ENCODE data around the gene PLAU. TPM values are rescaled to one million over a fixed set of nuclear protein-coding genes. Genes with fewer than 3 reads are reported as not detected.

PLAU gene
- total and polyA plus RNA-seq, 2 donors (not counting 1 experiment from before 2014, with no cell fraction given), result 93.6 to 98.9 TPM

DNA sequence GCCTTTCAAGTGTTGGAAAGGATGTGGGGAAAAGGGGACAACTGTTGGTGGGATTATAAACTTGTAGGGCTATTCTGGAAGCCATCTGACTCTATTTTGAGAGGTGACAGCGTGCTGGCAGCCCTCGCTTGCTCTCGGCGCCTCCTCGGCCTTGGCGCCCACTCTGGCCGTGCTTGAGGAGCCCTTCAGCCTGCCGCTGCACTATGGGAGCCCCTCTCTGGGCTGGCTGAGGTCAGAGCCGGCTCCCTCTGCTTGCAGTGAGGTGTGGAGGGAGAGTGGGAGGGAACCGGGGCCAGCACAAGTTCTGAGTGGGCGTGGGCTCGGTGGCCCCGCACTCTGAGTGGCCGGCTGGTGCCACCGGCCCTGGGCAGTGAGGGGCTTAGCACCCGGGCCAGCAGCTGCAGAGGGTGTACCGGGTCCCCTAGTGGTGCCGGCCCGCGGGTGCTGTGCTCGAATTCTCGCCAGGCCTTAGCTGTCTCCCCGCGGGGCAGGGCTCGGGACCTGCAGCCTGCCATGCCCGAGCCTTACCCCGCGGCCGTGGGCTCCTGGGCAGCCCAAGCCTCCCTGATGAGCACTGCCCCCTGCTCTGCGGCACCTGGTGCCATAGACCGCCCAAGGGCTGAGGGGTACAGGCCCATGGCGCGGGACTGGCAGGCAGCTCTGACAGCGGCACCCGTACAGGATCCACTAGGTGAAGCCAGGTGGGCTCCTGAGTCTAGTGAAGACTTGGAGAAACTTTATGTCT is 33.6 kb downstream of the PLAU start:
- H3K79me2 ChIP-seq (ENCODE audit: control insufficient read depth, insufficient read depth, low read length), result no peaks in the 10 kb centered on the region
- no peaks in the 10 kb centered on the region for H4K20me1 ChIP-seq (ENCODE audit: control insufficient read depth, extremely low read depth, insufficient read depth, low read length)
- H3K36me3 ChIP-seq (ENCODE audit: control insufficient read depth, insufficient read depth, low read length), result no peaks in the 10 kb centered on the region
- H3K27me3 ChIP-seq (ENCODE audit: control insufficient read depth, insufficient read depth, low read length), result no peaks in the 10 kb centered on the region
- no peak overlapping the region for H3K4me3 ChIP-seq (replicated peaks in 1 of 4; ENCODE audit: control extremely low read depth in 1 of 4, insufficient read depth in 1 of 4, low read depth in 3 of 4, low read length in 4 of 4)
- no peak overlapping the region for H3K4me2 ChIP-seq (ENCODE audit: extremely low read depth, insufficient read depth, low read length)
- H3K9ac ChIP-seq (ENCODE audit: insufficient read depth, low read length), result no peak overlapping the region
- no peak overlapping the region for H3K27ac ChIP-seq (ENCODE audit: insufficient read depth, low read length)
- no peaks in the 10 kb centered on the region for H3K9me3 ChIP-seq (ENCODE audit: control insufficient read depth, insufficient read depth, low read depth, low read length)
- no peak for DNase-seq (ENCODE audit: low read depth in 2 of 2)
- H2AFZ ChIP-seq (ENCODE audit: low read length), result no peak overlapping the region
- peaks cover 8% of the 10 kb centered on the region for H3K4me1 ChIP-seq (ENCODE audit: control insufficient read depth, extremely low read depth, insufficient read depth, low read length)
- TF ChIP-seq, protein P1, sequence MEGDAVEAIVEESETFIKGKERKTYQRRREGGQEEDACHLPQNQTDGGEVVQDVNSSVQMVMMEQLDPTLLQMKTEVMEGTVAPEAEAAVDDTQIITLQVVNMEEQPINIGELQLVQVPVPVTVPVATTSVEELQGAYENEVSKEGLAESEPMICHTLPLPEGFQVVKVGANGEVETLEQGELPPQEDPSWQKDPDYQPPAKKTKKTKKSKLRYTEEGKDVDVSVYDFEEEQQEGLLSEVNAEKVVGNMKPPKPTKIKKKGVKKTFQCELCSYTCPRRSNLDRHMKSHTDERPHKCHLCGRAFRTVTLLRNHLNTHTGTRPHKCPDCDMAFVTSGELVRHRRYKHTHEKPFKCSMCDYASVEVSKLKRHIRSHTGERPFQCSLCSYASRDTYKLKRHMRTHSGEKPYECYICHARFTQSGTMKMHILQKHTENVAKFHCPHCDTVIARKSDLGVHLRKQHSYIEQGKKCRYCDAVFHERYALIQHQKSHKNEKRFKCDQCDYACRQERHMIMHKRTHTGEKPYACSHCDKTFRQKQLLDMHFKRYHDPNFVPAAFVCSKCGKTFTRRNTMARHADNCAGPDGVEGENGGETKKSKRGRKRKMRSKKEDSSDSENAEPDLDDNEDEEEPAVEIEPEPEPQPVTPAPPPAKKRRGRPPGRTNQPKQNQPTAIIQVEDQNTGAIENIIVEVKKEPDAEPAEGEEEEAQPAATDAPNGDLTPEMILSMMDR (conservative IDR thresholded peaks at IDR 0.05 in 1 of 2, IDR thresholded peaks at IDR 0.05 in 1 of 2; ENCODE audit: low read depth in 1 of 2, low read length in 2 of 2), result no peak
- TF ChIP-seq EZH2 (IDR thresholded peaks at IDR 0.05; ENCODE audit: low read length, missing control alignments), result no peak

DNA sequence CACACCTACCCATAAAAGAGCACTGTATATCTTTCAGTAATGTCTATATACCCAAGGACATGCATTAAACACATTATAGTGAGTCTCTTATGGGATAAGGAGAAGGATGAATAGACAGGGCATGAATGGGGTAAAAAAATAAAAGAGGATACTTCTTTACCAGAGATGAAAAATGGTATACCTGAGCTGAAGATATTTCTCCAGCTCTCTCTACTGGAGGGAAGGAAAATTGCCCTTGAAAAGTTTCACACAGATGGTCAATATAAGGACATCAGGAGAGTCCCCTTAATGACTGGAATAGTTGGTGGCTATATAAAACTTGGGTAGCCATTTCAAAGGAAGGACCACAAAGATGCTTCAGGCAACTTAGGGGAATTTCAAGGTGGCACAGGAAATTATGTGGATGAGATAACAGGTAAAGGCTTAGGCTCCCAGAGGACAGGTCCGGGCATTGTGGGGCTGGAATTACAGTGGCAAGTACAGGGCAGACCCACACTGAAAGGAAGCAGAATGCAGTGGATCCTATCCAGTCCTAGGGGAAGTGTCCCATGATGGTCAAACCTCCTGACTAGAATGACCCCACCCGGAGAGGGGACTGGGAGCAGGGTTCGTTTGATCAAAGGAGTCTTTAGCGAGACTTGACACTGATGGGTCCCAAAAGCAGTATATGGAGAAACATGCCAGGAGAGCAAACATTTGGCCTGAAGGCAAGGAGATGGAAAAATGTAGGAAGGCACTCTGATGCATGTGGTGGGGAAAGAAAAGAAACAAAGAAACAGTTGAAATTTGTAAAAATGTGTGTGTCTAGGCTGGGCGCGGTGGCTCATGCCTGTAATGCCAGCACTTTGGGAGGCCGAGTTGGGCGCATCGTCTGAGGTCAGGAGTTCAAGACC is 35.6 kb downstream of the PLAU start:
- no peak for TF ChIP-seq EZH2 (IDR thresholded peaks at IDR 0.05; ENCODE audit: low read length, missing control alignments)
- TF ChIP-seq, protein P1 (conservative IDR thresholded peaks at IDR 0.05 in 1 of 2, IDR thresholded peaks at IDR 0.05 in 1 of 2; ENCODE audit: low read depth in 1 of 2, low read length in 2 of 2), result no peak
- Histone ChIP-seq H4K20me1 (ENCODE audit: control insufficient read depth, extremely low read depth, insufficient read depth, low read length) (no peaks in the 10 kb centered on the region), H3K27ac (ENCODE audit: insufficient read depth, low read length) (no peak overlapping the region), H3K4me1 (ENCODE audit: control insufficient read depth, extremely low read depth, insufficient read depth, low read length) (no peaks in the 10 kb centered on the region), H3K4me2 (ENCODE audit: extremely low read depth, insufficient read depth, low read length) (no peak overlapping the region), H3K9me3 (ENCODE audit: control insufficient read depth, insufficient read depth, low read depth, low read length) (no peaks in the 10 kb centered on the region), H3K36me3 (ENCODE audit: control insufficient read depth, insufficient read depth, low read length) (no peaks in the 10 kb centered on the region), H2AFZ (ENCODE audit: low read length) (no peak overlapping the region), H3K4me3 (replicated peaks in 1 of 4; ENCODE audit: control extremely low read depth in 1 of 4, insufficient read depth in 1 of 4, low read depth in 3 of 4, low read length in 4 of 4) (no peak overlapping the region), H3K79me2 (ENCODE audit: control insufficient read depth, insufficient read depth, low read length) (no peaks in the 10 kb centered on the region), H3K9ac (ENCODE audit: insufficient read depth, low read length) (no peak overlapping the region), H3K27me3 (ENCODE audit: control insufficient read depth, insufficient read depth, low read length) (no peaks in the 10 kb centered on the region)
- no peak for DNase-seq (ENCODE audit: low read depth in 2 of 2)

DNA sequence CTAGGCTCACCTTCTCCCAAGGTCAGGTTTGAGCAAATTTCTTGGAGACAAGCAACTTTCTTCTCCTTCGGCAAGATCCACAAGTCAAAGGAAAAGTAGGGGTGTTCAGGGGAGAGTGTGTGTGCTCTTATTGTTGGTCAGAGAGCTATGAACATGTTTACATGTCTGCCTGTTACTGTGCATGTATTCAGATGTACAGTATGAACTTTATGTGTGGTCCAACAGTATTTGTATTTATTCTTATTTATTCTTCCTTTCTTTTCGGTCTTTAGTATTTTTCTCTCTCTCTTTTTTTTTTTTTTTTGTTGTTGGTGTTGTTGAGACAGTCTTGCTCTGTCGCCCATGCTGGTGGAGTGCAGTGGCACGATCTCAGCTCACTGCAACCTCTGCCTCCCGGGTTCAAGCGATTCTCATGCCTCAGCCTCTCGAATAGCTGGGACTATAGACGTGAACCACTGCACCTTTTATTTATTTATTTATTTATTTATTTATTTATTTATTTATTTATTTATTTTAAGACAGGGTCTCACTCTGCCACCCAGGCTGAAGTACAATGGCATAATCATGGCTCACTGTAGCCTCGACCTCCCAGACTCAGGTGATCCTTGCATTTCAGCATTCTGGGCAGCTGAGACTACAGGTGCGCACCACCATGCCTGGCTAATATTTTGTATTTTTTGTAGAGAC is 38.2 kb downstream of the PLAU start:
- no peak overlapping the region for H3K27ac ChIP-seq (ENCODE audit: insufficient read depth, low read length)
- no peak overlapping the region for H3K4me2 ChIP-seq (ENCODE audit: extremely low read depth, insufficient read depth, low read length)
- H3K36me3 ChIP-seq (ENCODE audit: control insufficient read depth, insufficient read depth, low read length), result no peaks in the 10 kb centered on the region
- H3K4me3 ChIP-seq (replicated peaks in 1 of 4; ENCODE audit: control extremely low read depth in 1 of 4, insufficient read depth in 1 of 4, low read depth in 3 of 4, low read length in 4 of 4), result no peak overlapping the region
- no peak for DNase-seq (ENCODE audit: low read depth in 2 of 2)
- no peak overlapping the region for H2AFZ ChIP-seq (ENCODE audit: low read length)
- H4K20me1 ChIP-seq (ENCODE audit: control insufficient read depth, extremely low read depth, insufficient read depth, low read length), result no peaks in the 10 kb centered on the region
- H3K4me1 ChIP-seq (ENCODE audit: control insufficient read depth, extremely low read depth, insufficient read depth, low read length), result no peaks in the 10 kb centered on the region
- no peaks in the 10 kb centered on the region for H3K27me3 ChIP-seq (ENCODE audit: control insufficient read depth, insufficient read depth, low read length)
- no peak for TF ChIP-seq EZH2 (IDR thresholded peaks at IDR 0.05; ENCODE audit: low read length, missing control alignments)
- TF ChIP-seq, protein P1 (conservative IDR thresholded peaks at IDR 0.05 in 1 of 2, IDR thresholded peaks at IDR 0.05 in 1 of 2; ENCODE audit: low read depth in 1 of 2, low read length in 2 of 2), result no peak
- H3K9me3 ChIP-seq (ENCODE audit: control insufficient read depth, insufficient read depth, low read depth, low read length), result no peaks in the 10 kb centered on the region
- H3K9ac ChIP-seq (ENCODE audit: insufficient read depth, low read length), result no peak overlapping the region
- no peaks in the 10 kb centered on the region for H3K79me2 ChIP-seq (ENCODE audit: control insufficient read depth, insufficient read depth, low read length)
